ENCODE measurements around the gene COA4.
A peak's percentile ranks its signal among the peaks of the same experiment; 100 is the strongest.
"Not testable (repeated sequence)": the region's sequence is repeated elsewhere in the genome, so short reads cannot be mapped to it uniquely, and the experiment has no call there.

COA4 gene

DNA sequence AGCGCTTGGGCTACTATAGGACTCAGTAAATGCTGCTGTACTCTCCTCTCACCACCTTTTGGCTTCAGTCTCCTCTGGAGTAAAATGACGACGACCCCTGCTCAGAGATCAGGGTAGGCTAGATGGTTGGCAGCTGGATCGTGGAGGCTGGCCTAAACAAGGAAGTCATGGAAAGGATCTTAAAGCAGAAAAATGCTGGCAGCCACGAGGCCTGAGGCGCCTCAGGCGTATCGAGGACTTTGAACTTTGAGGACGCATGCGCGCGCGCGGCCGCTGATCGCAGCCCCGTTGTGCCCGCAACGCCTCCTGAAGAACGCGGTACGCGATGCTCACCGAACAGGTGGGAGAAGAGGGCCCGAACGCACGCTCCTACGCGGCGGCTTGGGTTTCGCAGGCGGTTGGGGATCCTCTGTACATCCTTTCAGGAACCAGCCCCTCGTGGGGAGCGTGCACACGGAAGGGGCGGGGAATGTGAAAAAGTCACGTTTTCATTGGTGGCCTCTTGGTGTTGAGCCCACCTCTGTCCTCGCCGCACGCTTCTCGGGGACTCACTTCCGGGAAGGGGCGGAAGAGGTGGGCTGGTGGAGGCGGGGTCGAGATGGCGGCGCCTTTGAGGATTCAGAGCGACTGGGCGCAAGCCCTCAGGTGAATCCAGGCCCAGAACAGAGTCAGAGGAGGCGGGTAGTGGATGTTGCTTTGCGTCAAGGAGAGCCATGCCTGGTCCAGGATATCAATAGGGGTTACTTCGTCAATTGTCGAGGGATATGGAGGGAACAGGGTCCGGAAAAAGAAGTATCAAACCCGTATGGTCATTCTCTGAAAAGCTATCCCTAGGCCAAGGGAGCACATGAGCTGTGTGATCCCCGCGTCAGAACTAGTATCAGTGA is at the start of gene COA4, which contains the start of gene PAAF1:
Gene COA4 (minus strand): TSS at position 423 of the 887 bp plus-strand sequence. CDS start 3,468 bp downstream, outside the sequence.
Gene PAAF1 (plus strand): TSS at position 576 of the 887 bp plus-strand sequence. CDS start 23 bp downstream, at position 599.
- peak; percentile 93 for DNase-seq (ENCODE audit: low spot score)

DNA sequence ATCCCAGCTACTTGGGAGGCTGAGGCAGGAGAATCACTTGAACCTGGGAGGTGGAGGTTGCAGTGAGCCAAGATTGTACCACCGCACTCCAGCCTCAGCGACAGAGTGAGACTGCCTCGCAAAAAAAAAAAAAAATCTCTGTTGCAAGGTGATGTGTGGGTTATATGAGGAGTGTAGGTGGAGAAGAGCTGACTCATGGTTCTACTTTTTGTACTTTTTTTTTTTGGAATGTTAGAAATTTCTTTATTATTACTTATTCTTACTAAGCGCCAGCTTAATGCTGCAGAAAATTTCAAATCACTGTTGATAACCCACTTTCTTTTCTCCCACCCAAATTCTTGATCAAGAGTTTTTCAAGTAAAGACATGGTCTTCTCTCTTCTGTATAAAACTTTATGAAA is 44.5 kb upstream of the COA4 start:
- DNase-seq (ENCODE audit: low spot score), result no peak

- no peak for DNase-seq (ENCODE audit: low spot score)
Measured at GRCh38 chr11:73916435-73916834, 39.8 kb upstream of the COA4 start.

GRCh38 chr11:73914284-73914683 is 37.6 kb upstream of the COA4 start:
- no peak for DNase-seq (ENCODE audit: low spot score)

DNA sequence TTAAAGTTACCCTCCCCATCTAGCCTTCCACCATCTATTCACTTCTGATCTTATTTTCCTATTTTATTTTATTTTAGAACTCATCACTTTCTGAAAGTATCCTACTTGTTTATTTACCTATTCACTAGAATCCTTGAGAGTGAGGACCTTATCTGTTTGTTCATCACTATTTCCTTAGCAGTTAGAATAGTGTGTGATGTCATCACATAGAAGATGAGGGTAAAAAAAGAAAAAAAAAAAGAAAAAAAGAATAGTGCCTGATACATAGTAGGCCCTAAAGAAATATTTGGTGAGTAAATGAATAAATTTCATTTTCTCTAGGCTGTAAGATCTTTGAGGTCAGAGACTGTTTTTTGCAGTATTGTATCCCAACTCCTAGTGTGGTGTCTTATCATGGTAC is 36.8 kb upstream of the COA4 start:
- DNase-seq (ENCODE audit: low spot score), result no peak

GRCh38 chr11:73912026-73912425 is 35.4 kb upstream of the COA4 start:
- no peak for DNase-seq (ENCODE audit: low spot score)

DNA sequence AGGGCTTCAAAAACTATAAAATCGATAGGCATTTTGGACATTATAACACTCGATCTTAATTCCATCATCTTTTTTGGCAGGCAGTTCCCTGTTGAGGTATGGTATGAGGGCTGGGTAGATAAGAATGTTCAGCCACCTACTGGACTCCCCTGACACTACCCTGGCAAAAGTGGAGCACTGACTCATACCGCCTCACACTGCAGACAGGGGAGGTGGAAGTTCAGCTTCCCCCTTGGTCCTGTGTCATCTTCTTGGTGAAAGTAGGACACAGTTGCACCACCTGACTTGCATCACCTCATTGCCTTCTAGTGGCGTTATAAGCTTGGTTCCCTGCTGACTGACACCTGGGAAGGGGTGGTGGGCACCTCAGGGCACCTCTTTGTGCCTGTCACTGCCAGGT is 30.5 kb upstream of the COA4 start:
- DNase-seq (ENCODE audit: low spot score), result peak; percentile 1

DNA sequence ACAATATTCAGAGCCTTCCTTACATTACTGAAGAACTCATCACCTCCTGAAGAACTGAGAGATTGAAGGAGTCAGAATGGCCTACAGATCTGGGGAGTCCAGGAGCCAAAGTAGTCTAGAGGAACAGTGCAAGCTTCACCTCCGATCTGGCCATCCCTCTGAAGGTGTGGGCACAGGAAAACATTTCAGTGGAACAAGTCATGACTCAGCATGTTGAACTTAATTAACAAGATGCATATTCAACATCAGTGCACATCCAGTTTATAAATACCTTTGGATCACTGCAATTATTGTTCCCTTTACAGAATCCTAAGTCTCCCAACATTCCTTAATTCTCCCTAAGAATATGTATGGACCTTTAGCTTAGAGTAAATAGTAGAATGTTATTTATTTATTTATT is 25.7 kb upstream of the COA4 start:
- DNase-seq (ENCODE audit: low spot score), result no peak

DNA sequence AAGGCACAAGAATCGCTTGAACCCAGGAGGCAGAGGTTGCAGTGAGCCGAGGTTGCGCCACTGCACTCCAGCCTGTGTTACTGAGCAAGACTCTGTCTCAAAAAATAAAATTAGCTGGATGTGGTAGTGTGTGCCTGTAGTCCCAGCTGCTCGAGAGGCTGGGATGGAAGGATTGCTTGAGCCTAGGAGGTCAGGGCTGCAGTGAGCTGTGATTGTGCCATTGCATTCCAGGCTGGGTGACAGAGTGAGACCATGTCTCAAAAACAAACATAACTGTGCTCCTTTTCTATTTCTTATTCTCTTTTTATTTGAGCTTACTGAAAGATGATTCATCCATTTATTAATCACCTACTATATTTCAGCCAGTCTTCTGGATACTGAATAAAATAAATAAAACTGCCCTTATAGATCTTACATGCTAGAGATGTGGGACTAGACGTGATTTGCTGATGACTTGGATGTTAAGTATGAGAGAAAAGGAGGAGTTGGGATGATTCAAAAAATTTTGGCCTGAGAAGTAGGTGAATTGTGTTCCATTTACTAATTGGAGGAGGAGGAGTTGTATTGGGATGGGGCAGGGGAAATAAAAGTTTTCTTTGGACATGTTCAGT is 18.2 kb upstream of the COA4 start:
- DNase-seq (ENCODE audit: low spot score), result no peak

DNA sequence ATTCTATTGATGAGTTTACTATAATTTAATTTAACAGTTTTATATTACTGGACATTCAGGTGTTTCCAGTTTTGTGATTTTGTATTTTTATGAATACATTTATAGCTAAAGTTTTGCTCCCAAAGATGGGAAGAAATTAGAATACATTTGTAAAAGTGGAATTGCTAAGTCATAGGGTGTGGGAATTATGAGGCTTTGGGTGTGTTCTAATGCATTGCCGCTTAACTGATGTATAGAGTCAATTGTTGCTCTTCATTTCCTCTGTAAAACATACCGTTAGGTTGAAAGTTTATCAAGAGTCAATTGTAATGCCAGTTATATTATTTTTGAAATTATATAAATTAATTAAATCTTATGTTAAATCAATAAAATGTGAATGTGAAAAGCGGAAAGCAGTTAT is 16.4 kb upstream of the COA4 start:
- no peak for DNase-seq (ENCODE audit: low spot score)

- DNase-seq (ENCODE audit: low spot score), result no peak
Measured at GRCh38 chr11:73889536-73889935, 12.9 kb upstream of the COA4 start.

- DNase-seq (ENCODE audit: low spot score), result no peak
Measured at GRCh38 chr11:73889019-73889418, 12.4 kb upstream of the COA4 start.

- DNase-seq (ENCODE audit: low spot score), result no peak
Measured at GRCh38 chr11:73888244-73888643, 11.6 kb upstream of the COA4 start.

GRCh38 chr11:73883856-73884255 is 7.2 kb upstream of the COA4 start:
- DNase-seq (ENCODE audit: low spot score), result no peak

DNA sequence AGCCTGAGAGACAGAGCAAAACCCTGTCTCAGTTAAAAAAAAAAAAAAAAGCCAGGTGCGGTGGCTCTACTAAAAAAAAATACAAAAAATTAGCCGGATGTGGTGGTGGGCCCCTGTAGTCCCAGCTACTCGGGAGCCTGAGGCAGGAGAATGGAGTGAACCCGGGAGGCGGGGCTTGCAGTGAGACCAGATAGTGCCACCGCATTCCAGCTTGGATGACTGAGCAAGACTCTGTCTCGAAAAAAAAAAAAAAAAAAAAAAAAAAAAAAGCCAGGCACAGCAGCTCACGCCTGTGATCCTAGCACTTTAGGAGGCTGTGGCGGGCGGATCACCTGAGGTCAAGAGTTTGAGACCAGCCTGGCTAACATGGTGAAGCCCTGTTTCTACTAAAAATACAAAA is 3.8 kb upstream of the COA4 start:
- DNase-seq (ENCODE audit: low spot score), result not testable (repeated sequence)

GRCh38 chr11:73878771-73879170 is 2.1 kb upstream of the COA4 start:
- DNase-seq (ENCODE audit: low spot score), result no peak

GRCh38 chr11:73875840-73876239 is 806 bp downstream of the COA4 start:
- DNase-seq (ENCODE audit: low spot score), result no peak

DNA sequence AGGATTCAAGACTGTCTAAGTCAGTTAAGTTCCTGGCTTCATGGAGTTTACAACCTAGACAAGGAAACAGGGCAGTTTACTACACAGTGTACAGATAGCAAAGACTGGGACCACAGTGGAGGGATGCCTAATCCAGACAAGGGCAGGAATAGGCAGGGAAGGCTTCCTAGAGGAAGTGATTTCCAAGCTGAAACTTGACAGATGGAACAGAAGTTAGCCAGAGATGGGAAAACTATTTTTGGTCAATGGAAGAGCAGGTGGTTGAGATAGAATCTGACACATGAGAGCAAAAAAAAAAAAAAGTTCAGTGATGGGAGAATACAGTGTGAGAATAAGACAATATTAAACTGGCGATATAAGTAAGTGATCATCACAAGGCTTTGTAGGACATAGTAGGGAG is 1.3 kb downstream of the COA4 start:
- DNase-seq (ENCODE audit: low spot score), result no peak

- no peak for DNase-seq (ENCODE audit: low spot score)
Measured at GRCh38 chr11:73872749-73873357, 3.8 kb downstream of the COA4 start.

DNA sequence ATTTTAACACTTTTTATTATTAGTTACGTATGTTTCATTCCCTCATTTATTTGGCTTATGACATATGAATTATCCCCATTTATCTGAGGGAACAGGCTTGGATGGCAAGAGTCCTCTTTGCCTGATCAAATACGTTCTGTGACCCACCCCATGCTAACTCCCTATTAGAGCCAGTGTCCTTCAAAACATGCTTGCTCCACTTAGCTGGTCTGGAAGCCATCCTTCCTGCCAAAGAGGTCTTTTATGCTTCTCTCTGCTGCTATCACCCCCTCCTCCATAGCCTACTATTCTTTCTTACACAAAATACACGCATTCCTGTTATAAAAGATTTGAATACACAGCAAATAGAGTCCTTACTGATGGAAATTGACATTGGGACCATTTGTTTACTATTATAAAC is 6.4 kb downstream of the COA4 start:
- no peak for DNase-seq (ENCODE audit: low spot score)

GRCh38 chr11:73869332-73869949 is 7.2 kb downstream of the COA4 start:
- no peak for DNase-seq (ENCODE audit: low spot score)

DNA sequence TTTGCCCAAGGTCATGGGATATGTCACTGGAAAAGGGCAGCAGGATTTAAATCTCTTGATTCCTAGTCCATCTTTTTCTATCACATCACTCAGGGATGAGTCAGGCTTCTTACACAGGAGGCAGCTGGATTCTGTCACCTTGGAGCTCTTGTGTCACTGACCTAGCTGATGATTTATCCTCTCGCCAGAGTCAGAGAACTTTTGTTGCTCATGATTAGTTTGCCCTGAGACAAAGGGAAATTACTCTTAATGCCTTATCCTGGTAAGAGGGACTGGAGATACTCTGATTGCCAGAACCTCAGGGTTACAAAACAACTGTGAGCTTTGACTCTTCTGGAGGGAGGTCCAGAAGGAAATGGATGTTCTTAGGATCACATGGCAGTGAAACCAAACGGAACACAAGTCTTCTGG is 10.1 kb downstream of the COA4 start:
- no peak for DNase-seq (ENCODE audit: low spot score)

Data from CD4-positive, alpha-beta T cell treated with Interleukin-15 for 4 hours (primary cell).